SU-DHL-6 (cell line): ENCODE results near the gene TSPYL1.

Source experiments
- H2AFZ ChIP-seq: fragments of 200-600 bp; sonication (generic); 2 replicates; pipeline ENCODE4 v1.6.1; 2014; ENCODE audit warnings: low read depth, mild to moderate bottlenecking, moderate library complexity, mixed read lengths, antibody characterized with exemption, low read length; ENCODE audit not compliant: severe bottlenecking
- H3F3A ChIP-seq: fragments of 200-600 bp; shearing (Covaris generic); 2 replicates; pipeline ENCODE4 v1.6.0; 2016; ENCODE audit warnings: antibody characterized with exemption, mild to moderate bottlenecking; ENCODE audit not compliant: insufficient read depth
- H3K27ac ChIP-seq: fragments of 200-600 bp; sonication (generic); 2 replicates; pipeline ENCODE4 v1.5.1; 2016; ENCODE audit warnings: low read depth, mild to moderate bottlenecking, low read length, moderate library complexity, mixed read lengths
- H3K27me3 ChIP-seq: fragments of 200-600 bp; sonication (generic), shearing (Covaris generic); 2 replicates; pipeline ENCODE4 v1.6.0; 2014; ENCODE audit warnings: mild to moderate bottlenecking, low read length
- H3K36me3 ChIP-seq: fragments of 200-600 bp; sonication (generic); 2 replicates; pipeline ENCODE4 v1.6.1; 2014; ENCODE audit warnings: mild to moderate bottlenecking, low read length, mixed read lengths
- H3K4me2 ChIP-seq: fragments of 300-600, 200-600 bp; shearing (Covaris generic), sonication (generic); 2 replicates; pipeline ENCODE4 v1.6.0; 2014; ENCODE audit warnings: low read length, low read depth, mild to moderate bottlenecking; ENCODE audit not compliant: poor library complexity, severe bottlenecking
- H3K4me3 ChIP-seq: fragments of 200-600 bp; sonication (generic); 2 replicates; pipeline ENCODE4 v1.5.1; 2014; ENCODE audit warnings: antibody characterized with exemption, low read length, mild to moderate bottlenecking, mixed read lengths; ENCODE audit not compliant: insufficient read depth, poor library complexity, severe bottlenecking
- H3K79me2 ChIP-seq: fragments of 200-600 bp; sonication (generic); 2 replicates; pipeline ENCODE4 v1.6.1; 2014; ENCODE audit warnings: mild to moderate bottlenecking, low read length, moderate library complexity; ENCODE audit not compliant: insufficient read depth
- H3K9ac ChIP-seq: fragments of 200-600 bp; sonication (generic); 2 replicates; pipeline ENCODE4 v1.7.0; 2014; ENCODE audit warnings: mild to moderate bottlenecking, low read length
- H3K9me2 ChIP-seq: fragments of 200-600 bp; sonication (generic); replicated peaks from 2 replicates; pipeline ENCODE4 v1.6.1; 2014; ENCODE audit warnings: low read length; ENCODE audit not compliant: insufficient read depth
- H3K9me3 ChIP-seq: fragments of 200-600 bp; sonication (generic); 2 replicates; pipeline ENCODE4 v1.6.1; 2014; ENCODE audit warnings: low read length, mixed read lengths; ENCODE audit not compliant: insufficient read depth
- H4K20me1 ChIP-seq: fragments of 200-600 bp; sonication (generic); 2 replicates; pipeline ENCODE4 v1.6.1; 2014; ENCODE audit warnings: low read depth, mild to moderate bottlenecking, antibody characterized with exemption, low read length, moderate library complexity, mixed read lengths
- CTCF ChIP-seq: fragments of 200-600 bp; sonication (generic); IDR thresholded peaks from one replicate; pipeline ENCODE4 v1.5.1; 2017; ENCODE audit warnings: antibody characterized with exemption, mild to moderate bottlenecking, low read length, moderate library complexity; ENCODE audit not compliant: insufficient read depth, poor library complexity, severe bottlenecking
- EZH2phosphoT487 ChIP-seq: fragments of 200-600 bp; sonication (generic), shearing (Covaris generic); conservative IDR thresholded peaks from 2 replicates; pipeline ENCODE4 v1.6.1; 2018; ENCODE audit warnings: mild to moderate bottlenecking, antibody characterized with exemption, low read length, moderate library complexity, mixed read lengths

TSPYL1 gene

DNA sequence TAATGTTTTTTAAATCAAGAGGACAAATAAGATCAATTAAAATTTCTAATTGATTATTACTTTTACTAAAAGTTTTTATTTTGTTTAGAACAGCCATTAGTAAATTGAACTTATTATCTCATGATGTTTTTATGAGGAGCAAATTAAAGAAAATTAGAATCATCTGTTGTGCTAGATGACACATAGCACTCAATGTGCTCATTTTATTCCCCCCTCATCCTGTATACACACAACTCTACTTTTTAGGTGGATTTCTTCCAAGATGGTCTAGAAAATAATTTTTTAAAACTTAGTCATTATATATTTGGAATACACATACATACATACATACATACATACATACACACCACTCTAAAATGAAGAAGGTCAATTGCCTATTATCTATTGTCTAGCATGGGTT lies 29.3 kb upstream of the TSPYL1 start:
- H3F3A ChIP-seq = no peaks in the 10 kb centered on the region
- H3K9me3 ChIP-seq = no peaks in the 10 kb centered on the region
- no peaks in the 10 kb centered on the region for H3K9me2 ChIP-seq
- H3K27ac ChIP-seq = no peak overlapping the region
- no peak overlapping the region for H3K4me2 ChIP-seq
- H4K20me1 ChIP-seq = no peaks in the 10 kb centered on the region
- H3K4me3 ChIP-seq = no peak overlapping the region
- H2AFZ ChIP-seq = no peak overlapping the region
- no peak for TF ChIP-seq EZH2phosphoT487
- no peak overlapping the region for H3K9ac ChIP-seq
- no peaks in the 10 kb centered on the region for H3K36me3 ChIP-seq
- no peaks in the 10 kb centered on the region for H3K79me2 ChIP-seq
- H3K27me3 ChIP-seq = no peaks in the 10 kb centered on the region

- Histone ChIP-seq H2AFZ (no peak overlapping the region), H3K36me3 (no peaks in the 10 kb centered on the region), H3K79me2 (no peaks in the 10 kb centered on the region), H3K27ac (no peak overlapping the region), H3K4me2 (no peak overlapping the region), H3K9me2 (no peaks in the 10 kb centered on the region), H3K27me3 (no peaks in the 10 kb centered on the region), H3F3A (no peaks in the 10 kb centered on the region), H3K9ac (no peak overlapping the region), H3K4me3 (no peak overlapping the region), H4K20me1 (no peaks in the 10 kb centered on the region), H3K9me3 (no peaks in the 10 kb centered on the region)
- TF ChIP-seq CTCF = no peak
- TF ChIP-seq EZH2phosphoT487 = no peak
Observed at GRCh38 chr6:116307633-116308032, 27.9 kb upstream of the TSPYL1 start.

DNA sequence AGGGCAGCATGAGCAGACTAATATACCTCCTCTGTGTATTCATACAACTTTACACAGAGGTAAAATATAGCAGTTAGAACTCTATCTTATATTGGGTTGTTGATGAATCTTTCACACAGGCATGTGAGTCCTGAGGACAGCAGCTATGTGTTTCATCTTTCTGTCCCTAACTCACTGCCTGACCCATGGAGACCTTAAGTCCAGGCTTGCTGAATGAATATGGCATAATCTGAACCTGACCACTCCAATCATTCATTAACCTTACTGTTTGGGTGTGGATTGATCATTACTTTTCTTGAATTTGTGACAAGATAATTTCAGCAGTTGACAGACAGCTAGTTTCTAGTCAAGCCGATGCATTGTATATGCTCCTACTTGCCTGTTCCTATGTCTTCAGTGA lies 27.3 kb upstream of the TSPYL1 start:
- Histone ChIP-seq H3K36me3 (no peaks in the 10 kb centered on the region), H3K27ac (no peak overlapping the region), H3K4me2 (no peak overlapping the region), H3K9me2 (no peaks in the 10 kb centered on the region), H2AFZ (no peak overlapping the region), H3K27me3 (no peaks in the 10 kb centered on the region), H3K9ac (no peak overlapping the region), H3K79me2 (no peaks in the 10 kb centered on the region), H3F3A (no peaks in the 10 kb centered on the region), H3K9me3 (no peaks in the 10 kb centered on the region), H4K20me1 (no peaks in the 10 kb centered on the region), H3K4me3 (no peak overlapping the region)
- TF ChIP-seq CTCF (no peak), EZH2phosphoT487 (no peak)

DNA sequence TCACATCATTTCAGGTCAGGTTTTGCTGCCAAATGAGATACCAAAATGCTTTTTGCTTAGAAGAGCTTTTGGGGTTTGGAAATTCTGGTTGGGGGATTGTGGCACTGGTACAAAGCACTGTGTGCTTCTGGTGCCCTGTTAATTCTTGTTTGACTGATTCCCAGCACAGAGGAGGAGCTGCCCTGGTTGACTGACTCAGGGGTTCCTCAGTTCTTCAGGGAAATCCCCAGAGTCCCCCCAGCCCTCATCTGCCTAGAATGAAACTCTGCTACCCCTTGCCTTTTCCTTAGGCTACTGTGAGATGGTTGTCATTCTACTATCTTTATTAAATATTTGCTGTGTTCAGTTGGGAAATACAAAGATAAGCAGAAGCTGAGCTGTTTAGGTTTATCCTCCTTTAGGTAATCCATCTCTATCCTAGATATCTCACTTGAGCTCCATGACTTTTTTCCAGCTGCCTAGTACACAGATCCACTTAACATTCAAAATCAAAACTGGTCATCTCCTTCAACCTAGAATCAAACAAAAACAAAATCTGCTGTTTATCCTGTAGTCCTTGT lies 24.9 kb upstream of the TSPYL1 start:
- Histone ChIP-seq H3K36me3 (no peaks in the 10 kb centered on the region), H3F3A (no peaks in the 10 kb centered on the region), H3K9me3 (no peaks in the 10 kb centered on the region), H2AFZ (no peak overlapping the region), H3K4me2 (no peak overlapping the region), H3K4me3 (no peak overlapping the region), H3K9me2 (no peaks in the 10 kb centered on the region), H3K27ac (no peak overlapping the region), H3K79me2 (no peaks in the 10 kb centered on the region), H4K20me1 (no peaks in the 10 kb centered on the region), H3K27me3 (no peaks in the 10 kb centered on the region), H3K9ac (no peak overlapping the region)
- TF ChIP-seq CTCF (no peak), EZH2phosphoT487 (no peak)
